Measurements from ENCODE around the gene NUP93. TPM values are rescaled to one million over a fixed set of nuclear protein-coding genes. Genes with fewer than 3 reads are reported as not detected.

NUP93 gene
- total and polyA plus RNA-seq, 2 of the 8 experiments (the other 6 are each of a cell fraction or from before 2014, with no cell fraction given): 147 to 201 TPM

- Histone ChIP-seq H2AFZ (ENCODE audit: low read length) (no peak overlapping the region), H3K9me3 (ENCODE audit: insufficient read depth in 2 of 2, low read depth in 1 of 2, low read length in 1 of 2) (no peaks in the 10 kb centered on the region), H3K36me3 (ENCODE audit: control insufficient read depth in 2 of 4, insufficient read depth in 4 of 4, low read length in 3 of 4) (no peaks in the 10 kb centered on the region), H4K20me1 (replicated peaks in 1 of 2; ENCODE audit: control insufficient read depth in 1 of 2, insufficient read depth in 2 of 2, low read length in 2 of 2) (no peaks in the 10 kb centered on the region), H3K27ac (ENCODE audit: low read depth, low read length) (no peak overlapping the region), H3K23ac (ENCODE audit: insufficient read length) (no peak overlapping the region), H4K8ac (ENCODE audit: extremely low read depth, insufficient read depth, low read length) (no peak overlapping the region), H4K91ac (replicated peaks; ENCODE audit: insufficient read length, low read length) (no peak overlapping the region), H2AK5ac (ENCODE audit: low read depth, low read length) (no peak overlapping the region), H3K14ac (ENCODE audit: insufficient read length) (no peak overlapping the region), H3K4ac (replicated peaks; ENCODE audit: insufficient read length, low read depth, low read length) (no peak overlapping the region), H2BK20ac (ENCODE audit: low read length) (no peak overlapping the region), H4K5ac (ENCODE audit: insufficient read length, low read depth, low read length) (no peak overlapping the region), H2BK5ac (ENCODE audit: low read depth, low read length) (no peak overlapping the region), H3K4me1 (replicated peaks in 1 of 4; ENCODE audit: control insufficient read depth in 3 of 4, insufficient read depth in 4 of 4, low read length in 3 of 4) (peaks cover 0 to 3% (median 0%) of the 10 kb centered on the region in 4 experiments; a peak in 2 of 7 replicates), H3K79me2 (ENCODE audit: control insufficient read depth in 1 of 2, insufficient read depth in 2 of 2, low read length in 2 of 2) (no peaks in the 10 kb centered on the region), H3K18ac (ENCODE audit: extremely low read depth, low read length) (no peak overlapping the region), H2BK120ac (replicated peaks; ENCODE audit: low read depth, low read length) (no peak overlapping the region), H3K4me2 (ENCODE audit: insufficient read depth in 1 of 2, low read depth in 2 of 2, low read length in 2 of 2) (no peak overlapping the region), H2BK12ac (ENCODE audit: low read depth, low read length) (no peak overlapping the region), H3K79me1 (ENCODE audit: low read depth, low read length) (no peaks in the 10 kb centered on the region), H2BK15ac (ENCODE audit: low read length) (no peak overlapping the region), H3K56ac (replicated peaks; ENCODE audit: insufficient read length, low read depth, low read length) (no peak overlapping the region), H3K23me2 (ENCODE audit: low read depth, low read length) (no peaks in the 10 kb centered on the region; the same call in 1 of the 2 replicates), H3K9ac (replicated peaks in 1 of 4; ENCODE audit: extremely low read depth in 1 of 4, low read depth in 3 of 4, low read length in 3 of 4) (no peak overlapping the region), H3K27me3 (replicated peaks in 1 of 4; ENCODE audit: control insufficient read depth in 3 of 4, extremely low read depth in 1 of 4, insufficient read depth in 3 of 4, low read length in 3 of 4) (no peaks in the 10 kb centered on the region), H3K4me3 (ENCODE audit: extremely low read depth in 1 of 4, insufficient read depth in 2 of 4, low read depth in 3 of 4, low read length in 4 of 4) (no peak overlapping the region)
- no peak for FAIRE-seq
- POLR2A ChIA-PET (ENCODE audit: partially characterized antibody): interaction anchor here (0.9 to 1.8 kb wide), 2 partner anchors 70 to 107 kb away, joined by 3 to 9 read pairs; no protein-coding TSS in a partner anchor
- no peak for DNase-seq (ENCODE audit: low read depth in 1 of 2, low spot score in 2 of 2)
- CTCF ChIA-PET (ENCODE audit: partially characterized antibody): interaction anchor here (0.6 to 6.3 kb wide), 12 partner anchors 9 to 1499 kb away, joined by 3 to 102 read pairs (median 4); no protein-coding TSS in a partner anchor
- 89% methylated on average over 5 of the region's 5 CpGs; no CpG with 5 or more reads in 1 of the 2 experiments for WGBS, 2 experiments (ENCODE audit: extremely low coverage in 1 of 2, insufficient coverage in 1 of 2, insufficient read length in 1 of 2, insufficient replicate concordance in 2 of 2, low coverage in 1 of 2, low lambda C conversion rate in 2 of 2, missing lambda C conversion rate in 1 of 2)
- TF ChIP-seq RNF2 (IDR thresholded peaks at IDR 0.05; ENCODE audit: borderline replicate concordance, low read depth, low read length, missing control alignments, poor library complexity, severe bottlenecking) (no peak), SIN3A (conservative IDR thresholded peaks at IDR 0.05 in 1 of 2, IDR thresholded peaks at IDR 0.05 in 1 of 2; ENCODE audit: low read depth in 1 of 2, low read length in 2 of 2) (no peak), FOSL1 (IDR thresholded peaks at IDR 0.05; ENCODE audit: insufficient read depth, low read depth, low read length) (no peak), POLR2A (IDR thresholded peaks at IDR 0.05; ENCODE audit: control extremely low read depth in 1 of 2, low read depth in 2 of 2, low read length in 2 of 2) (no peak), CTCF (IDR thresholded peaks at IDR 0.05; ENCODE audit: control extremely low read depth in 1 of 3, insufficient read depth in 1 of 3, low read depth in 1 of 3, low read length in 3 of 3) (no peak), POU5F1 (IDR thresholded peaks at IDR 0.05; ENCODE audit: low read depth, low read length) (no peak), SIX5 (IDR thresholded peaks at IDR 0.05; ENCODE audit: low read depth, low read length) (no peak), CHD2 (IDR thresholded peaks at IDR 0.05; ENCODE audit: low read length) (no peak), SIRT6 (IDR thresholded peaks at IDR 0.05; ENCODE audit: low read length) (no peak), ATF2 (IDR thresholded peaks at IDR 0.05; ENCODE audit: low read length) (no peak)
These were observed 132.8 kb downstream of the NUP93 start for GRCh38 chr16:56862776-56863175.

Measured in H1 (cell line).